NCI-H1417 treated with DMSO at 0.1 percent for 48 hours (cell line): ENCODE results near the gene CSE1L.
"Not testable (repeated sequence)": the region's sequence is repeated elsewhere in the genome, so short reads cannot be mapped to it uniquely, and the experiment has no call there.

Source experiments
- DNase-seq: peaks from one replicate; lab custom pipeline; 2025; lab: John Stamatoyannopoulos, UW

The CSE1L gene

DNA sequence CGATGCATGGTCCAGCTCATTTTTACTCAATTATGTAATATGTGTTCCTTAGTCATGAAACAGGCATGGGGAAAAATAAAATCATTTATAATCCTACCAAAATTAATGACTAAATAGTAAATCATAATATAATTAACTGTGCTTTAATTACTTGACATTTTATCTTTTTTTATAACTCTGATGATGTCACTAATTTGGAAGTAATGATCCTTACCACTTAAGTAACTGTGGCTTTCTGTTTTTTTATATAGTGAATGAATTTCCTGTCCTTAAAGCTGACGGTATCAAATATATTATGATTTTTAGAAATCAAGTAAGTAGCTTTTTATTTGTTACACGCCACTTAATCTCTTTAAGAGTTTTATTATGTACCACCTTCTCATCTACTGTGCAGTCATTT lies 32.2 kb downstream of the CSE1L start:
- DNase-seq = no peak

- DNase-seq = not testable (repeated sequence)
Observed at GRCh38 chr20:49082295-49082694, 36.2 kb downstream of the CSE1L start.

GRCh38 chr20:49091104-49091503 lies 45.0 kb downstream of the CSE1L start:
- DNase-seq = no peak

- no peak for DNase-seq
Observed at GRCh38 chr20:49091762-49092161, 45.6 kb downstream of the CSE1L start.

DNA sequence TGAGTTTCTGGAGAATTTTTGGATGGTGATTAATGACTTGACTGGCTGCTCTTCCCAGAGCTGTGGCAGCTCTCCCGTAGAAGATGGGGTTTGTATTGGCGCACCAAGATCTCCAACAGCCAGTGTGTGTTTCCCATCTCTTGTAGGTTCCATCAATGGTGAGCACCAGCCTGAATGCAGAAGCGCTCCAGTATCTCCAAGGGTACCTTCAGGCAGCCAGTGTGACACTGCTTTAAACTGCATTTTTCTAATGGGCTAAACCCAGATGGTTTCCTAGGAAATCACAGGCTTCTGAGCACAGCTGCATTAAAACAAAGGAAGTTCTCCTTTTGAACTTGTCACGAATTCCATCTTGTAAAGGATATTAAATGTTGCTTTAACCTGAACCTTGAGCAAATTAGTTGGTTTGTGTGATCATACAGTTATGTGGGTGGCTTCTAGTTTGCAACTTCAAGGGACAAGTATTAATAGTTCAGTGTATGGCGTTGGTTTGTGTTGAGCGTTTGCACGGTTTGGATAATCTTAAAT lies 50.2 kb downstream of the CSE1L start:
- no peak for DNase-seq

GRCh38 chr20:49097159-49097558 lies 51.0 kb downstream of the CSE1L start:
- DNase-seq = no peak

DNA sequence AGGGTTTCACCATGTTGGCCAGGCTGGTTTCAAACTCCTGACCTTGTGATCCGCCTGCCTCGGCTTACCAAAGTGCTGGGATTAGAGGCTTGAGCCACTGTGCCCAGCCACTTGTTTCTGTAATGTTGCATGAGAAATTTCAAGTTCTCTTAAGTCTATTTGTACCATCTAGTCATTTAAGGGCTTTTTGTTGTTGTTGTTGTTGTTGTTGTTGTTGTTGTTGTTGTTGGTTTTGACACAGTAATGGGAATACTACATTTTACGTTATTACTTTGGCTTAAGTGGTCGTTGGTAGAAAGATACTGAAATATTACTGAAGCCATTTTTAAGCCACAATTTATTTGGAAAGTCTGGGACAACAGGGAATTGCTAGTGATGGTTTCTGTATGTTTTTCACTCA lies 52.0 kb downstream of the CSE1L start:
- DNase-seq = no peak

- no peak for DNase-seq
Observed at GRCh38 chr20:49099011-49099410, 52.9 kb downstream of the CSE1L start.

DNA sequence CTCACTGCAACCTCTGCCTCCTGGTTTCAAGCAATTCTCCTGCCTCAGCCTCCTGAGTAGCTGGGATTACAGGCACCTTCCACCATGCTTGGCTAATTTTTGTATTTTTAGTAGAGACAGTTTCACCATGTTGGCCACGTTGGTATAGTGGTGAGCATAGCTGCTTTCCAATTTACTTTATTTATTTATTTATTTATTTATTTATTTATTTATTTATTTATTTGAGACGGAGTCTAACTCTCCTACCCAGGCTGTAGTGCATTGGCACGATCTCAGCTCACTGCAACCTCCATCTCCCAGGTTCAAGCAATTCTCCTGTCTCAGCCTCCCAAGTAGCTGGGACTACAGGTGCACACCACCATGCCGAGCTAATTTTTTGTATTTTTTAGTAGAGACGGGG lies 54.2 kb downstream of the CSE1L start:
- not testable (repeated sequence) for DNase-seq

DNA sequence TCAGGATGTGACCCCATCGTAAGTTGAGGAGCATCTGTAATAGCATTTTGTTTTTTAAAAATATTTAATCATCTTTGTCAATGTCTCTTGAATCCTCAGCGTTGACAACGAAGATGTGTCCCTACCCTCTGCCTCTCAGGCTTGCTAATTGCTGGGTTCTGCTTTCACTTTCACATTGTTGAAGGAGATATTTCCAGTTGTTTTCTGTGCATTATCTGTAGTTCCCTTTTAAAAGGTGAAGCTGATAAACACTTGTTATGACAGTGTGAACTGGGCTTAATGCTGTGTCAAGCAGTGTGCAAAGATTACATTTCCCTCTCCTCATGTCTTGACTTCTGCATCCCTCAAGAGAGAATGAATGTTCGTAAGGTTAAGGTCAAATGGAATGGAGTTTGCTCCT lies 54.9 kb downstream of the CSE1L start:
- DNase-seq = no peak

GRCh38 chr20:49103019-49103418 lies 56.9 kb downstream of the CSE1L start:
- DNase-seq = no peak

- no peak for DNase-seq
Observed at GRCh38 chr20:49103647-49104364, 57.7 kb downstream of the CSE1L start.

DNA sequence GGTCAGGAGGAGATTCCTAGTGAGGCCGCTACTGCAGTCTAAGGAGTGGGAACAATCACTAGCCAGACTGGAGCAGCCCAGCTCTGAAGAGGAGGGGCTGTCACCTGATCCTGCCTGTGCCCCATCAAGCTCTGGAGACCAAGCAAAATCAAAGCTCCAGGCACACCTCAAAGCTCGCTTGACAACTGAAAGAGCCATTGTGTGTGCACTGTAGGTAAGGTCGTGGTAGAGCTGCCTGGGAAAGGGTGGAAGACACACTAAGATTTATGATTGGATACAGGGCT lies 58.2 kb downstream of the CSE1L start:
- DNase-seq = no peak

- not testable (repeated sequence) for DNase-seq
Observed at GRCh38 chr20:49104979-49105547, 59.0 kb downstream of the CSE1L start.

GRCh38 chr20:49106328-49106727 lies 60.2 kb downstream of the CSE1L start:
- DNase-seq = no peak

DNA sequence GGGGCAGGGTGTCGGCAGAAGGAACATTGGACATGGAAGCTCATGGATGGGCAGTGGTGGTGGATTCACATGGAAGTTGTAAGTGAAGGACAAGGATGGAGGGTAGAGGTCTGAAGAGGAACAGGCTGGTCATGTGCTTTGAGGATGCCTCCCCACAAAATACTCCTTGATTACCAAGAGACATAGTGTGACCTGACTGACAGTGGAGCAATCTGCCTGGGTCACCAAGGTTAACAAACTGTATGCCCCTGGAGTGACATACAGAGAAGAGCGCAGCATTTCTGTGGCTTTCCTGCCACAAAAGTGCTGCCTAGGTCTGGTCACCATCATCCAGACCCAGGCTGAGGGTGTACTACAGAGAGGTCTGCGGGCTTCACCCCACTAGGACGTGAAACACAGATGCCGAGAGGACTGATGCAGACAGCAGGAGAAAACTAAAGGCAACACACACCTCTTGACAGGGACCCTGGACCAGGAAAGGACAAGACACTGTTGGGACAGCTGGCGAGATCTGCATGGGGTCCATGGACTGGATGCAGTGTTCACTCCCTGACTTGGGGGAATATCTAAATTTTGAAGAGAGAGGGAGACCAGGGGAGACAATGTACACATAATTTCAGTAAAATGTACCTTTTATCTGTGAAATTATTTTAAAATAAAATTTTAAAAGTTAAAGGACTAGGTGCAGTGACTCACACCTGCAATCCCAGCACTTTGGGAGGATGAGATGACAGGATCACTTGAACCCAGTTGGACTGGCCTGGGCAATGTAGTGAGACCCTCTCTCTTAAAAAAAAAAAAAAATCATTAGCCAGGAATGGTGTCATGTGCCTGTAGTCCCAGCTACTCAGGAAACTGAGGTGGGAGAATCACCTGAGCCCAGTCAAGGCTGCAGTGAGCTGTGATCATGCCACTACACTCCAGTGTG lies 64.9 kb downstream of the CSE1L start:
- DNase-seq = no peak

- DNase-seq = no peak
Observed at GRCh38 chr20:49112596-49113274, 66.6 kb downstream of the CSE1L start.

GRCh38 chr20:49115564-49115963 lies 69.5 kb downstream of the CSE1L start:
- no peak for DNase-seq

- DNase-seq = no peak
Observed at GRCh38 chr20:49118307-49118706, 72.2 kb downstream of the CSE1L start.

DNA sequence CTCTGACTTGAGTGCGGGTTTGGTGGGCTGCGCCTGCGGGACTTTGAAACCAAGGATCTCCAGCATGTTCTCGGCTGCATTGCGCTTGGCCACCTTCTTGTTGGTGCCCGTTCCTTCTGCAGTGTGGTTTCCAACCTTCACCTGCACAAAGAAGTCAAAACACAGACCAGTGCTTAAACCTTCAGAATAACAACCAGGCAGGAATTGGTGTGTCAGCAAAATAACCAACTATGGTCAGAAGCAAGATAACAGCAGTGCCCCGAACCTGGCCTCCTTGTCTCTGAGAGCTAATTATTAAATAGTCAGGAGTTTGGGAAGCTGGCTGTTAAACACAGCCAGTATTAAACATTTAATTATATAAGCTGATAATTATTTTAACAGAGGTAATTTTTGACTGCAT lies 73.9 kb downstream of the CSE1L start:
- no peak for DNase-seq

DNA sequence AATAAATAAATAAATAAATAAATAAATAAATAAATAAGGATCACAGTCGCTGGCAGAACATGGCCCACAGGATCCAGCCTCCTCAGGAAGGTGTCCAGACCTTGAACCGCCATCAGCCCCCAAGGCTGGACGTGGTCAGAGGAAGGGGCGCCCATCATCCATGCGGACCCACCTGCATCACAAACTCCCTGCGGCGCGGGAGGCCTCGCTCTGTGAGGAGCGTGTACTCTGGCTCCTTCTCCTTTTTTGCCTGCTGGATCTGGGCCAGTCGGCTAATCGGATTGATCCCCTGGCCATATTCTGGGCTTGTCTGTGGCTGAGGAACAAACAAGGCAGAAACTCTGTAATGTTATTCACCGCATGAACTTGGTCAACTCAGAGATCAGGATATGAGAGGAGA lies 76.8 kb downstream of the CSE1L start:
- no peak for DNase-seq

DNA sequence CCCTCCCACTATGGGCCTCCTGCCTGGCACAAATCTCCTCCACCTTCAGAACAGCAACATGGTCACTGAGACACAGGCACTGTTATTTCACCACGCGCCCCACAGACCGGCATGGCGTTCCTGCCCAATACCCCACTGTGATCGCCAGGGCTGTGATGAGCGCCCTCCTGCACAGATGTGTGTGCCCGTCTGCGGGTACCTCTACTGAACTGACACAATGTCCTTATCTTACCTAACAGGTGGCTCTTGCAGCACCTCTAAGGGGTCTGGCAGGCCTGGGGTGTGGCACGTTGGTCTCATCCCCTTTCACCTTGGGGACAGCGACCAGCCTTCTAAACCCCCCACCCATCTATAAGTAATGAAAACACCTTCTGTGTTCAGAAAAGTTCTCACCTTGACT lies 77.9 kb downstream of the CSE1L start:
- DNase-seq = no peak
